Measurements from ENCODE around the gene SH3GL2.

The SH3GL2 gene

GRCh38 chr9:17843236-17843635 is 264.4 kb downstream of the SH3GL2 start:
- no peak for DNase-seq
- TF ChIP-seq GATA1 (IDR thresholded peaks at IDR 0.05; ENCODE audit: low read depth, low read length) (no peak), POLR2A (IDR thresholded peaks at IDR 0.05; ENCODE audit: low read length) (no peak)

Data from erythroblast (primary cell).